Naive thymus-derived CD4-positive, alpha-beta T cell (primary cell): ENCODE measurements around the gene STK26. TPM values are rescaled to one million over a fixed set of nuclear protein-coding genes. Genes with fewer than 3 reads are reported as not detected.
A peak's percentile ranks its signal among the peaks of the same experiment; 100 is the strongest.
"Not testable (repeated sequence)": the region's sequence is repeated elsewhere in the genome, so short reads cannot be mapped to it uniquely, and the experiment has no call there.

Source experiments
- ATAC-seq: fragments of 150-1000 bp; cut with Tn5 transposase; 2 replicates; pipeline ENCODE4 v1.10.0; 2021; ENCODE audit warnings: mild to moderate bottlenecking, moderate library complexity
- CTCF ChIA-PET: fragments of 350-600 bp; sonication (Branson Sonifier 250); formaldehyde crosslinking; loops from one replicate; lab custom pipeline; 2021; ENCODE audit warnings: antibody characterized with exemption; lab: Charles Lee
- POLR2A ChIA-PET: fragments of 350-600 bp; sonication (Branson Sonifier 250); formaldehyde crosslinking; loops from one replicate; lab custom pipeline; 2021; ENCODE audit warnings: antibody characterized with exemption, inconsistent platforms; lab: Charles Lee
- DNase-seq, 9 donors: peaks; one replicate each; pipeline versions ENCODE4 v3.0.0 to v3.0.0-alpha.2; 2020 to 2022; ENCODE audit warnings: mixed read lengths in 1 of 9
- H3K27ac ChIP-seq: one replicate; pipeline ENCODE4 v1.7.0; 2013; ENCODE audit warnings: mild to moderate bottlenecking, low read depth, low read length, moderate library complexity
- H3K27me3 ChIP-seq, 2 donors: one replicate each; pipeline ENCODE4 v1.7.0; 2013; ENCODE audit warnings: low read length in 2 of 2, mild to moderate bottlenecking in 2 of 2, moderate library complexity in 2 of 2; ENCODE audit not compliant: control insufficient read depth in 2 of 2, insufficient read depth in 2 of 2
- H3K36me3 ChIP-seq, 3 experiments: 1 replicate in 2 of 3; 2 replicates in 1 of 3; pipeline ENCODE4 v1.7.0; 2013; ENCODE audit warnings: low read length in 3 of 3, mild to moderate bottlenecking in 3 of 3, moderate library complexity in 1 of 3; ENCODE audit not compliant: insufficient read depth in 3 of 3, control insufficient read depth in 2 of 3
- H3K4me1 ChIP-seq, 2 donors: one replicate each; pipeline ENCODE4 v1.7.0; 2013; ENCODE audit warnings: low read length in 2 of 2, mild to moderate bottlenecking in 2 of 2, moderate library complexity in 1 of 2; ENCODE audit not compliant: control insufficient read depth in 2 of 2, insufficient read depth in 2 of 2
- H3K4me3 ChIP-seq: 2 replicates; pipeline ENCODE4 v1.7.0; 2013; ENCODE audit warnings: mild to moderate bottlenecking, low read length
- H3K9me3 ChIP-seq, 3 experiments: 1 replicate in 2 of 3; 2 replicates in 1 of 3; pipeline ENCODE4 v1.7.0; 2013; ENCODE audit warnings: low read length in 3 of 3; ENCODE audit not compliant: control insufficient read depth in 2 of 3
- H3K27ac Mint-ChIP-seq, 9 donors: one replicate each; pipeline ENCODE4 v1.8.0; 2020 to 2022; ENCODE audit warnings: mixed read lengths in 9 of 9, mild to moderate bottlenecking in 8 of 9, moderate library complexity in 5 of 9, inconsistent platforms in 2 of 9
- H3K27me3 Mint-ChIP-seq, 5 donors: one replicate each; pipeline ENCODE4 v1.8.0; 2021 to 2022; ENCODE audit warnings: mixed read lengths in 5 of 5, mild to moderate bottlenecking in 1 of 5
- H3K36me3 Mint-ChIP-seq, 5 donors: one replicate each; pipeline ENCODE4 v1.8.0; 2020 to 2022; ENCODE audit warnings: mixed read lengths in 5 of 5, mild to moderate bottlenecking in 3 of 5, inconsistent platforms in 1 of 5
- H3K4me1 Mint-ChIP-seq, 7 donors: one replicate each; pipeline ENCODE4 v1.8.0; 2020 to 2022; ENCODE audit warnings: mixed read lengths in 7 of 7, mild to moderate bottlenecking in 3 of 7, inconsistent platforms in 1 of 7
- H3K4me3 Mint-ChIP-seq, 10 donors: one replicate each; pipeline ENCODE4 v1.8.0; 2020 to 2022; ENCODE audit warnings: mild to moderate bottlenecking in 10 of 10, mixed read lengths in 10 of 10, moderate library complexity in 6 of 10, inconsistent platforms in 2 of 10
- H3K9me3 Mint-ChIP-seq, 11 donors: one replicate each; pipeline ENCODE4 v1.8.0; 2020 to 2022; ENCODE audit warnings: mixed read lengths in 11 of 11, mild to moderate bottlenecking in 4 of 11, inconsistent platforms in 1 of 11, moderate library complexity in 1 of 11
- intact Hi-C, 2 donors: fragments of 100-400 bp; cut with micrococcal nuclease; formaldehyde crosslinking; loops; one replicate each; pipeline ENCODE4 v1.15.1; 2023
- polyA plus RNA-seq, 2 donors: library from polyadenylated mRNA; unstranded; fragments of 300-500 nt; fragmentation: Illumina TruSeq; gene quantifications; one replicate each; pipeline ENCODE4 v1.2.3, GENCODE V29; 2021
- total RNA-seq, 6 experiments: library from RNA in 5 of 6; stranded (reverse) in 5 of 6; gene quantifications; 1 replicate in 5 of 6; 2 replicates in 1 of 6; pipeline ENCODE4 v1.2.3 and lab custom pipeline; 2021 to 2026

The STK26 gene
- total and polyA plus RNA-seq, 7 experiments from 2014 or later: 29.7 to 60.7 (median 45.5) TPM

DNA sequence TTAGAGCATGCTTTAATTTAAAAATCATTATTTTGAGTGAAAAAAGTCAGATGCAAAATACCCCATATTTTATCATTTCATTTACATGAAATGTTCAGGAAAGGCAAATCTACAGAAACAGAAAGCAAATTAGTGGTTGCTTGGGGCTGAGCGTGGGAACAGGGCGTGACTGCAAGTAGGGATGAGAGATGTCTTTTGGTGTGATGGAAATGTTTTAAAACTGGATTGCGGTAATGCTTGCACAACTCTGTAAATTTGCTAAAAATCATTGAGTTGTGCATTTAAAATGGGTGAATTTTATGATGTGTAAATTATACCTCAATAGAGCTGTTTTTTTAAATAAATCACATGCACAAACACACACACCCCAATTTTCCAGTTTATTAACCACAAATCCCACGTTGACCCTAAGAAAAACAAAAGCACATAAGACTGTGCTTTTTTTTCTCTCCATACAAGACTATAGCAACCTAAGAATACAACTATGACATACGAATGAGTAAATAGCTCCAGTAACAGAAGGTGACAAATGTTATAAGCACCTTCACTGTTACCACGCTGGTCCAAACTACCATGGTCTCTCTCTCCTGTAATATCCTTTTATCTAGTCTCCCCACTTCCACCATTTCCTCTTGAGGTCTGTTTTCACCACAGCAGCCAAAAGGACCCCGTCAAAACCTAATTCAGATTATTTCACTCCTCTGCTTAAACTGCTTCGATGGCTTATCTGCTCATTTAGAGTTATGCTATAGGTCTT is 67.5 kb downstream of the STK26 start:
- H3K27me3 ChIP-seq: no peaks in the 10 kb centered on the region
- peaks cover 0 to 7% (median 0%) of the 10 kb centered on the region in 5 donors for H3K27me3 Mint-ChIP-seq
- ChIA-PET CTCF (interaction anchor here (2.6 kb wide), 1 partner anchor 130 kb away, joined by 20 read pairs; the partner anchor contains the start of gene RAP2C), POLR2A (no interaction called here)
- no peaks in the 10 kb centered on the region for H3K36me3 Mint-ChIP-seq
- no peak overlapping the region for H3K4me3 ChIP-seq
- H3K9me3 Mint-ChIP-seq: no peaks in the 10 kb centered on the region
- no peaks in the 10 kb centered on the region for H3K9me3 ChIP-seq
- H3K27ac ChIP-seq: no peak overlapping the region
- DNase-seq (no peak), ATAC-seq (no peak)
- no peak overlapping the region for H3K4me3 Mint-ChIP-seq
- no peak overlapping the region for H3K27ac Mint-ChIP-seq
- H3K36me3 ChIP-seq: no peaks in the 10 kb centered on the region
- intact Hi-C loops: loop anchor here in 1 of 2 donors (5.0 kb wide), 1 partner anchor 202 kb away; no protein-coding TSS in a partner anchor
- no peaks in the 10 kb centered on the region for H3K4me1 ChIP-seq
- H3K4me1 Mint-ChIP-seq: peaks cover 0 to 13% (median 7%) of the 10 kb centered on the region in 7 donors

GRCh38 chrX:132092439-132093065 is 69.5 kb downstream of the STK26 start:
- CTCF ChIA-PET: interaction anchor here (0.6 to 2.6 kb wide), 6 partner anchors 9 to 539 kb away, joined by 3 to 20 read pairs (median 3); partner anchors contain the start of gene RAP2C

GRCh38 chrX:132093239-132093860 is 70.2 kb downstream of the STK26 start:
- no peaks in the 10 kb centered on the region for H3K36me3 Mint-ChIP-seq
- Histone ChIP-seq H3K36me3 (no peaks in the 10 kb centered on the region), H3K27ac (no peak overlapping the region), H3K9me3 (no peaks in the 10 kb centered on the region), H3K4me3 (no peak overlapping the region), H3K27me3 (no peaks in the 10 kb centered on the region), H3K4me1 (no peaks in the 10 kb centered on the region)
- H3K27ac Mint-ChIP-seq: no peak overlapping the region
- ChIA-PET CTCF (interaction anchor here (0.5 to 1.6 kb wide), 2 partner anchors 8 to 25 kb away, joined by 3 read pairs; no protein-coding TSS in a partner anchor), POLR2A (no interaction called here)
- H3K27me3 Mint-ChIP-seq: peaks cover 0 to 10% (median 0%) of the 10 kb centered on the region in 5 donors
- DNase-seq (no peak), ATAC-seq (no peak)
- no peaks in the 10 kb centered on the region for H3K9me3 Mint-ChIP-seq
- intact Hi-C loops: loop anchor here in 1 of 2 donors (5.0 kb wide), 1 partner anchor 199 kb away; no protein-coding TSS in a partner anchor
- H3K4me1 Mint-ChIP-seq: peaks cover 0 to 11% (median 7%) of the 10 kb centered on the region in 7 donors
- no peak overlapping the region for H3K4me3 Mint-ChIP-seq

More at GRCh38 chrX:132092439-132093065, 69.5 kb downstream of the STK26 start:
- POLR2A ChIA-PET: interaction anchor here (1.0 to 1.1 kb wide), 2 partner anchors 126 to 127 kb away, joined by 3 read pairs; partner anchors contain the start of gene RAP2C
- no peaks in the 10 kb centered on the region for H3K36me3 Mint-ChIP-seq
- no peak overlapping the region for H3K4me3 ChIP-seq
- no peak overlapping the region for H3K27ac ChIP-seq
- H3K4me1 Mint-ChIP-seq: peaks cover 0 to 11% (median 7%) of the 10 kb centered on the region in 7 donors
- no peaks in the 10 kb centered on the region for H3K9me3 ChIP-seq
- H3K4me1 ChIP-seq: no peaks in the 10 kb centered on the region
- intact Hi-C loops: loop anchor here (1.0 to 5.0 kb wide), 4 partner anchors 127 to 539 kb away; partner anchors contain the start of gene RAP2C (in 2 of the 2)
- no peak overlapping the region for H3K4me3 Mint-ChIP-seq
- no peaks in the 10 kb centered on the region for H3K9me3 Mint-ChIP-seq
- H3K27ac Mint-ChIP-seq: no peak overlapping the region
- no peaks in the 10 kb centered on the region for H3K27me3 ChIP-seq
- no peaks in the 10 kb centered on the region for H3K36me3 ChIP-seq
- peak; percentile 83 for ATAC-seq
- DNase-seq: peak; percentile 5 to 52 (median 33)
- peaks cover 0 to 7% (median 0%) of the 10 kb centered on the region in 5 donors for H3K27me3 Mint-ChIP-seq

DNA sequence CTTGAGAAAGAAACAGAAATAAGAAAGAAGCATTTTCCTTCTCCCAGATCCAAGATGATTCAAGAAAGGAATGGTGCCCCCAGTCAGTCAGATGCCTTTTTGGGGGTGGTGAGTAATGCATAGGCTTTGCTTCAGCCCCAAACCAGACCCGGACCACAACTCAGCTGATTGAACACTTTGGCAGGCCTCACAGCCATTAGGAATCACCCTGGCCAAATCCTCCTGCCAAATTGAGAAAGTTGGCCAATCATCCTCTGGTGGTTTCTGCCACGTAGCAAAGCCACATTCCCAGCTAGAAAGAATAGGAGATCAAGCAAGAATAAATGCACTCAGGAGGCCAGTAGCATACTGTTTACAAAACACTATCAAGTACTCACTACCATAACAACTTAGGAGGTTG is 71.1 kb downstream of the STK26 start:
- Histone ChIP-seq H3K4me3 (no peak overlapping the region), H3K27me3 (no peaks in the 10 kb centered on the region), H3K36me3 (no peaks in the 10 kb centered on the region), H3K4me1 (no peaks in the 10 kb centered on the region), H3K9me3 (no peaks in the 10 kb centered on the region), H3K27ac (no peak overlapping the region)
- H3K9me3 Mint-ChIP-seq: no peaks in the 10 kb centered on the region
- no peak for ATAC-seq
- H3K27ac Mint-ChIP-seq: no peak overlapping the region
- ChIA-PET CTCF (no interaction called here), POLR2A (no interaction called here)
- intact Hi-C loops: loop anchor here in 1 of 2 donors (5.0 kb wide), 1 partner anchor 198 kb away; no protein-coding TSS in a partner anchor
- no peak overlapping the region for H3K4me3 Mint-ChIP-seq
- peaks cover 0 to 12% (median 0%) of the 10 kb centered on the region in 5 donors for H3K27me3 Mint-ChIP-seq
- DNase-seq: no peak
- H3K36me3 Mint-ChIP-seq: no peaks in the 10 kb centered on the region
- H3K4me1 Mint-ChIP-seq: peaks cover 0 to 11% (median 7%) of the 10 kb centered on the region in 7 donors

DNA sequence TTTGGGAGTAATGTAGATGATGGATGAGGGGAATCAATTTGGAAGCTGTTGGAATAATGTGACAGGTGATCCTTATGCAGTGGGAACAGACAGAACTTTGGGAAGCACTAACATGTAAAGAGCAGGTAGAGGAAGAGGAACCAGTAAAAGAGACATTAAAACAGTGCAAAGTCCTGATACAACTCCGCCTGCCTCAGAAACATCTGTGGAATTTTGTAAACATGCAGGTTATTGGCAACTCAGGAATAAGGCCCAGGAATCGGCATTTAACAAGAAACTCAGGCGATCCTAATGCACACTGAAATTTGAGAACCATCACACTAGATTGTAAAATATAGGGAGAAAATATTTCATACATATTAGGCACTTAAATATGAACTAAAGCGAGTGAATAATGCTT is 75.6 kb downstream of the STK26 start:
- H3K27me3 ChIP-seq, H3K4me3 ChIP-seq, H3K4me3 Mint-ChIP-seq, DNase-seq, ATAC-seq, H3K4me1 Mint-ChIP-seq, H3K9me3 Mint-ChIP-seq, H3K27ac ChIP-seq, H3K27me3 Mint-ChIP-seq, H3K4me1 ChIP-seq, CTCF ChIA-PET, POLR2A ChIA-PET, H3K27ac Mint-ChIP-seq, H3K36me3 ChIP-seq, H3K9me3 ChIP-seq, H3K36me3 Mint-ChIP-seq, intact Hi-C loops: not testable (repeated sequence)

DNA sequence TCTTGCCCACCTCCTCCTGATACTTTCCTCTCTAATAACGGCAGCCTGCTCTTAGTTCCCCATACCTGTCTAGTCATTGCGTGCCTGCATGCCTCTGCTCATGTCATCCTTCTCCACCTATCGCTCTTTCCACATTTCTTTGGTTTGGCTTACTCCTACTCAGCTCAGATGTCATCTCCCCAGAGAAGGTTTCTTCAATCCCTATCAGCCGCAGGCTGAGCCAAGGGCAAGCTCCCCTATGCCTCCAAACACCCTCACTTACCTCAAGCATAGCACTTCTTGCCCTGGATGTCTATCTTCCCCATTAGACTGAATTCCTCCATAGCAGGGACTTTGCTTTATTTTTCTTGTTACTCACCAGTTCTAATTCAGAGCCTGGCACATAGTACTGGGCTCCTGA is 78.1 kb downstream of the STK26 start:
- Mint-ChIP-seq H3K27ac (no peak overlapping the region), H3K9me3 (no peaks in the 10 kb centered on the region), H3K27me3 (peaks cover 0 to 12% (median 0%) of the 10 kb centered on the region in 5 donors), H3K4me1 (no peaks in the 10 kb centered on the region), H3K36me3 (no peaks in the 10 kb centered on the region), H3K4me3 (no peak overlapping the region)
- Histone ChIP-seq H3K36me3 (no peaks in the 10 kb centered on the region), H3K4me3 (no peak overlapping the region), H3K4me1 (no peaks in the 10 kb centered on the region), H3K9me3 (no peaks in the 10 kb centered on the region), H3K27ac (no peak overlapping the region), H3K27me3 (no peaks in the 10 kb centered on the region)
- POLR2A ChIA-PET: no interaction called here
- ATAC-seq: no peak
- intact Hi-C loops: no loop called here
- CTCF ChIA-PET: interaction anchor here (0.7 to 0.9 kb wide), 2 partner anchors 9 to 45 kb away, joined by 3 to 4 read pairs; no protein-coding TSS in a partner anchor
- DNase-seq: no peak
